Neural cell (in vitro differentiated cells): ENCODE results near the gene RPS6KA5. TPM values are rescaled to one million over a fixed set of nuclear protein-coding genes. Genes with fewer than 3 reads are reported as not detected.

ENCODE experiments used
- H2AFZ ChIP-seq: fragments of 200-600, 300-800 bp; sonication (generic), shearing (Covaris generic); 2 replicates; pipeline ENCODE4 v1.6.0; 2014; ENCODE audit warnings: low read depth, mild to moderate bottlenecking, antibody characterized with exemption, low read length, moderate library complexity
- H3F3A ChIP-seq: fragments of 200-600 bp; shearing (Covaris generic); 2 replicates; pipeline ENCODE4 v1.6.1; 2016; ENCODE audit warnings: mild to moderate bottlenecking, moderate library complexity, mixed read lengths, antibody characterized with exemption, low read length; ENCODE audit not compliant: insufficient read depth, poor library complexity, severe bottlenecking
- H3K27ac ChIP-seq: fragments of 200-600, 300-800 bp; sonication (generic), shearing (Covaris generic); 2 replicates; pipeline ENCODE4 v1.5.1; 2014; ENCODE audit warnings: mild to moderate bottlenecking, low read length, moderate library complexity
- H3K27me3 ChIP-seq: fragments of 300-800, 200-600 bp; sonication (generic), shearing (Covaris generic); 2 replicates; pipeline ENCODE4 v1.6.0; 2014; ENCODE audit warnings: mild to moderate bottlenecking, low read depth, low read length, moderate library complexity; ENCODE audit not compliant: insufficient read depth
- H3K36me3 ChIP-seq: fragments of 300-800, 200-600 bp; sonication (generic), shearing (Covaris generic); 2 replicates; pipeline ENCODE4 v1.5.1; 2014; ENCODE audit warnings: mild to moderate bottlenecking, antibody characterized with exemption, low read length, moderate library complexity; ENCODE audit not compliant: insufficient read depth
- H3K4me2 ChIP-seq: fragments of 300-800, 200-600 bp; sonication (generic), shearing (Covaris generic); 2 replicates; pipeline ENCODE4 v1.6.0; 2014; ENCODE audit warnings: mild to moderate bottlenecking, low read length
- H3K4me3 ChIP-seq: fragments of 300-800, 200-600 bp; sonication (generic), shearing (Covaris generic); 2 replicates; pipeline ENCODE4 v1.5.1; 2014; ENCODE audit warnings: mild to moderate bottlenecking, low read length, moderate library complexity
- H3K79me2 ChIP-seq: fragments of 200-600 bp; shearing (Covaris generic); replicated peaks from 2 replicates; pipeline ENCODE4 v1.6.0; 2014; ENCODE audit warnings: mild to moderate bottlenecking, low read length, moderate library complexity; ENCODE audit not compliant: insufficient read depth
- H3K9ac ChIP-seq: fragments of 300-800, 200-600 bp; sonication (generic), shearing (Covaris generic); 2 replicates; pipeline ENCODE4 v1.6.1; 2016; ENCODE audit warnings: mild to moderate bottlenecking, low read length, mixed read lengths
- H3K9me2 ChIP-seq: fragments of 200-600 bp; shearing (Covaris generic); 2 replicates; pipeline ENCODE4 v1.6.1; 2016; ENCODE audit warnings: mild to moderate bottlenecking, low read length, mixed read lengths; ENCODE audit not compliant: insufficient read depth
- H3K9me3 ChIP-seq: fragments of 200-600, 300-800 bp; sonication (generic), shearing (Covaris generic); 2 replicates; pipeline ENCODE4 v1.6.1; 2016; ENCODE audit warnings: mild to moderate bottlenecking, mixed run types, low read length, moderate library complexity, mixed read lengths
- H4K20me1 ChIP-seq: fragments of 200-600 bp; shearing (Covaris generic); 2 replicates; pipeline ENCODE4 v1.6.1; 2016; ENCODE audit warnings: mild to moderate bottlenecking, mixed run types; ENCODE audit not compliant: insufficient read depth
- CTCF ChIP-seq: fragments of 450-650 bp; IDR thresholded peaks from 2 replicates; pipeline ENCODE4 v1.5.1; 2014; ENCODE audit warnings: antibody characterized with exemption, mild to moderate bottlenecking, moderate library complexity; ENCODE audit not compliant: poor library complexity, severe bottlenecking
- EP300 ChIP-seq: fragments of 450-650 bp; conservative IDR thresholded peaks from 2 replicates; pipeline ENCODE4 v1.6.1; 2014; ENCODE audit warnings: antibody characterized with exemption, mild to moderate bottlenecking, moderate library complexity; ENCODE audit not compliant: poor library complexity, severe bottlenecking
- EZH2 ChIP-seq: fragments of 200-600, 300-800 bp; shearing (Covaris generic), sonication (generic); IDR thresholded peaks from 2 replicates; pipeline ENCODE4 v1.6.1; 2014; ENCODE audit warnings: antibody characterized with exemption, low read length, borderline replicate concordance, mild to moderate bottlenecking; ENCODE audit not compliant: insufficient read depth, poor library complexity, severe bottlenecking
- MXI1 ChIP-seq: fragments of 450-650 bp; conservative IDR thresholded peaks from 2 replicates; pipeline ENCODE4 v1.6.1; 2014; ENCODE audit warnings: antibody characterized with exemption, mild to moderate bottlenecking; ENCODE audit not compliant: poor library complexity, severe bottlenecking
- POLR2AphosphoS5 ChIP-seq: IDR thresholded peaks from 2 replicates; pipeline ENCODE4 v1.6.1; 2012
- RAD21 ChIP-seq: fragments of 450-650 bp; conservative IDR thresholded peaks from 2 replicates; pipeline ENCODE4 v1.6.1; 2014; ENCODE audit warnings: antibody characterized with exemption, mild to moderate bottlenecking, moderate library complexity
- REST ChIP-seq: IDR thresholded peaks from 2 replicates; pipeline ENCODE4 v1.6.1; 2012; ENCODE audit warnings: borderline replicate concordance
- SMC3 ChIP-seq: fragments of 450-650 bp; conservative IDR thresholded peaks from 2 replicates; pipeline ENCODE4 v1.6.1; 2014; ENCODE audit warnings: antibody characterized with exemption, mild to moderate bottlenecking, moderate library complexity; ENCODE audit not compliant: poor library complexity
- TAF1 ChIP-seq: IDR thresholded peaks from 2 replicates; pipeline ENCODE4 v1.6.1; 2012; ENCODE audit warnings: low read depth
- polyA plus RNA-seq: library from polyadenylated mRNA; depleted of rRNA; stranded (reverse); fragments of >200 nt; gene quantifications from 2 replicates; pipeline ENCODE4 v1.2.3, GENCODE V29; 2014

RPS6KA5 gene
- polyA plus RNA-seq, 1 donor from 2014 or later, result 6.3 TPM

- Histone ChIP-seq H3K4me3 (no peak overlapping the region), H3K4me2 (no peak overlapping the region), H3K9me3 (no peaks in the 10 kb centered on the region), H4K20me1 (no peaks in the 10 kb centered on the region), H3F3A (no peaks in the 10 kb centered on the region), H3K9ac (no peak overlapping the region), H3K9me2 (no peaks in the 10 kb centered on the region), H3K36me3 (no peaks in the 10 kb centered on the region), H2AFZ (no peak overlapping the region), H3K27me3 (no peaks in the 10 kb centered on the region), H3K79me2 (no peaks in the 10 kb centered on the region), H3K27ac (no peak overlapping the region)
- TF ChIP-seq RAD21 (no peak), REST (no peak)
These were observed 63.5 kb downstream of the RPS6KA5 start for GRCh38 chr14:90996967-90997366.

GRCh38 chr14:90995785-90996184, 64.7 kb downstream of the RPS6KA5 start:
- Histone ChIP-seq H3K4me3 (no peak overlapping the region), H3K27ac (no peak overlapping the region), H3K36me3 (no peaks in the 10 kb centered on the region), H3K4me2 (no peak overlapping the region), H3K9me2 (no peaks in the 10 kb centered on the region), H3K9me3 (no peaks in the 10 kb centered on the region), H3K79me2 (no peaks in the 10 kb centered on the region), H3F3A (no peaks in the 10 kb centered on the region), H4K20me1 (no peaks in the 10 kb centered on the region), H2AFZ (no peak overlapping the region), H3K27me3 (no peaks in the 10 kb centered on the region), H3K9ac (no peak overlapping the region)
- no peak for TF ChIP-seq POLR2AphosphoS5
- no peak for TF ChIP-seq REST
- no peak for TF ChIP-seq CTCF
- no peak for TF ChIP-seq SMC3
- TF ChIP-seq EP300, result no peak
- no peak for TF ChIP-seq EZH2
- no peak for TF ChIP-seq TAF1
- no peak for TF ChIP-seq RAD21
- TF ChIP-seq MXI1, result no peak
